Esophagus (tissue), 2 donors: ENCODE measurements around the gene CAPN13. TPM values are rescaled to one million over a fixed set of nuclear protein-coding genes. Genes with fewer than 3 reads are reported as not detected.

Experiments
- H3K27ac ChIP-seq, 2 donors: one replicate each; pipeline ENCODE4 v1.5.1; 2013; ENCODE audit warnings: low read depth in 2 of 2, mild to moderate bottlenecking in 2 of 2, inconsistent platforms in 1 of 2, low read length in 1 of 2, moderate library complexity in 1 of 2
- H3K27me3 ChIP-seq, 2 donors: one replicate each; pipeline ENCODE4 v1.6.1; 2013; ENCODE audit warnings: low read length in 2 of 2, control low read depth in 1 of 2, mild to moderate bottlenecking in 1 of 2; ENCODE audit not compliant: insufficient read depth in 2 of 2, control insufficient read depth in 1 of 2
- H3K36me3 ChIP-seq, 2 donors: one replicate each; pipeline ENCODE4 v1.6.1; 2013; ENCODE audit warnings: low read length in 1 of 2; ENCODE audit not compliant: control insufficient read depth in 2 of 2, insufficient read depth in 2 of 2
- H3K4me1 ChIP-seq, 2 donors: one replicate each; pipeline ENCODE4 v1.6.1; 2013; ENCODE audit warnings: low read length in 1 of 2; ENCODE audit not compliant: control insufficient read depth in 2 of 2, insufficient read depth in 2 of 2
- H3K4me3 ChIP-seq, 2 donors: one replicate each; pipeline ENCODE4 v1.5.1; 2013; ENCODE audit warnings: low read length in 2 of 2, mild to moderate bottlenecking in 2 of 2, low read depth in 1 of 2, moderate library complexity in 1 of 2
- H3K9me3 ChIP-seq, 2 donors: one replicate each; pipeline ENCODE4 v1.6.1; 2013; ENCODE audit warnings: mild to moderate bottlenecking in 2 of 2, low read depth in 1 of 2, low read length in 1 of 2, moderate library complexity in 1 of 2; ENCODE audit not compliant: control insufficient read depth in 2 of 2, insufficient read depth in 1 of 2
- WGBS, 2 donors: extraction: QIAGEN DNeasy Blood & Tissue Kit; methylation state at CpG; one replicate each; pipeline ENCODE4 v1.1.7; 2013; 5-methylcytosine and 5-hydroxymethylcytosine counted together
- polyA plus RNA-seq, 2 donors: library from polyadenylated mRNA; stranded (reverse); fragments of 200-250 nt; gene quantifications; one replicate each; pipeline ENCODE4 v1.2.3, GENCODE V29; 2013
- donor health status: healthy with polysubstance abuse.
- donor health status: Bipolar disorder and iron deficiency.

CAPN13 gene
- polyA plus RNA-seq, 2 donors: 0.41 to 1.5 TPM

GRCh38 chr2:30776831-30777635 lies 30.2 kb downstream of the CAPN13 start:
- Histone ChIP-seq H3K27ac (no peak overlapping the region), H3K9me3 (no peaks in the 10 kb centered on the region), H3K4me3 (no peak overlapping the region), H3K4me1 (no peaks in the 10 kb centered on the region), H3K27me3 (no peaks in the 10 kb centered on the region), H3K36me3 (no peaks in the 10 kb centered on the region)
- 59 to 69% methylated on average over 9 of the region's 9 CpGs for WGBS, 2 donors

GRCh38 chr2:30775833-30776232 lies 31.4 kb downstream of the CAPN13 start:
- Histone ChIP-seq H3K4me1 (no peaks in the 10 kb centered on the region), H3K9me3 (no peaks in the 10 kb centered on the region), H3K27me3 (no peaks in the 10 kb centered on the region), H3K36me3 (no peaks in the 10 kb centered on the region), H3K27ac (no peak overlapping the region), H3K4me3 (no peak overlapping the region)
- WGBS, 2 donors: 53 to 70% methylated on average over 7 of the region's 7 CpGs

DNA sequence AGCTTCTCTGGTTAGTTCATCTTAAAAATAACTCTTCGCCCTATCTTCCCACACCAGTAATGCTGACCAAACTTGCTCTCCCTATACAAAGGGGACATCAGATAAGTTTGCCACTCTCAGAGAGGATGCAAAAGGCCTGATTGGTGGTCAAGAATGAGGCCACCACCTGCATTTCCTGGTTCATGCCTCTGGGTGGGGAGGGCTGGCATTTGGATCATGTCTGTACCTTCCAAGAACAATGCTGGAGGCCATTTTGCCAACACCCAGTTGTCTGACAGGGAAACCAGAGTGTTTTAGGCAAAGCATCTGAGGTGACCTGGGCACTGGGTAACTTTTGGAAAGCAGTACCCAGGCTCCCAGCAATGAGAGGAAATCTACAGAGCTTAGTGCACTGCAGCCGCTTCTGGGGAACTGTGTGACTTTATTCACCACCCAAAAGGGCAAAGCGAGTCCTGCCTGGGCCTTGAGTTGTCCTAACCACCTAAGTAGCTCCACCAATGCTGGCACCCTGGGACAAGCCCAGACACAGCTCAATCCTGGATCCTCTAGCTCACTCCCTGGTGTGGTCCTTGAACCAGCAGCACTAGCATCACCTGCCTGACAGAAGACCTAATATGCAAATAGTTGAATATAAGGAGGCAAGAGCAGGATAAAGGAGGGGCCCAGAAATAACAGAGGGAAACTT lies 35.1 kb downstream of the CAPN13 start:
- Histone ChIP-seq H3K27ac (no peak overlapping the region), H3K36me3 (no peaks in the 10 kb centered on the region), H3K4me1 (no peaks in the 10 kb centered on the region), H3K9me3 (no peaks in the 10 kb centered on the region), H3K27me3 (no peaks in the 10 kb centered on the region), H3K4me3 (no peak overlapping the region)
- WGBS, 2 donors: 91 to 96% methylated on average over 3 of the region's 3 CpGs

DNA sequence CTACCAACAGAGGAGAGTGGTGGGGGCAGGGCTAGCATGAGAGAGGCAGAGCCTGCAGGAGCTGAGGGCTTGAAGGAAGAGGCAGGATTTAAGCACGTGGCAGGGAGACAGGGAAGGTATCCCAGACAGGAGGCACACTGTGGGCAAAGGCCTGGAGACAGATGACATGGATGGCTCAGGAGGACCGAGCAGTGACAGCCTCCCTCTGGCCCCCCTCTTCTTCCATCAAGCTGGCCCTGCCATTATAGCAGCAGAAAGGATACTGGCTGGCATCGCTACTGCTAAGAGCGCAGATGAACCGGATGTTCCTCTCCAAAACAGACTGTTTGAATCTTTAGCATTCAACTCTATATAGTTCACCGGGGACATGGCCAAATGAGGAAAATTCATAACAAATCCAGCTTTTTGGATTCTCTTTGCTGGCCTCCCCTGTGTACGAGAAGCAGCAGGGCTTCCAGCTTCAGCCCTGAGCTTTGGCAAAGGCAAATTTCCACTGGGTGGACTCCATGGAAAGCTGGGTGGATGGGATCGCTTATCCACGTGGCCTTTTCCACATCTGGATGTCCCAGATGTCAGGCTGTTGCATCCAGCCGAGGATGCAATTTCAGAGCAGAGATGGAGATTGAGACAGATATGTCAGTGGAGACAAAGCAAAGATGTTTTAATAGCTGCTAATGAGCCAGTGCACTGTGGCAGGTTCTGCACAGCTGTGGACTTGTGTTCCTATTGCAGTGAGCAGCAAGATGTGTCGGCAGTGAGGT lies 36.2 kb downstream of the CAPN13 start:
- WGBS, 2 donors: 74 to 75% methylated on average over 11 of the region's 11 CpGs
- Histone ChIP-seq H3K9me3 (no peaks in the 10 kb centered on the region), H3K27me3 (no peaks in the 10 kb centered on the region), H3K4me1 (no peaks in the 10 kb centered on the region), H3K4me3 (no peak overlapping the region), H3K36me3 (no peaks in the 10 kb centered on the region), H3K27ac (no peak overlapping the region)

DNA sequence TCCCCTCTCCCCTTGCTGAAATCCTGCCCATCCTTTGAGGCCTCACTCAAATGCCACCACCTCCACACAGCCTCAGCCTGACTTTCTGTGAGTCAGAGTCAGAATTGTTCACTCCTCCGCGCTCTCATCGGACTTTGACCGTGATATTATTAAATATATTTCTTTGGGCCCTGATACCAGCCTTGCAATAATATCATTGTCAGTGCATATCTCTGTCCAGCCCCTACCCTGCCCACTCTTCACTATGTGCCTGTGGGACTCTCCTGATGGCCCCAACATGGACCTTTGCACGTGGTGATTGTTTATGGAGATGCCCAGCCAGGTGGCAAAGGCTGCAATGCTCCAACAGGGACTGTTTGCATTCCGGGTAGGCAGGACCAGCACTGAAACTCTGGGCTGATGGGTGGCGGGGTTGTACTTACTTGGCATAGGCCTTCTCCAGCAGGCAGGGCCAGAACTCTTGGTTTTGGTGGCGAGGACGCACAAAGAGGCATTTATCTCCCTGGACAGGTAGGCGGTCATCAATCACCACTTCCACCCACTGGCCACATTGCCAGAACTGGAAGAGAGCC lies 37.3 kb downstream of the CAPN13 start:
- no peaks in the 10 kb centered on the region for H3K27me3 ChIP-seq
- H3K27ac ChIP-seq: no peak overlapping the region
- H3K9me3 ChIP-seq: no peaks in the 10 kb centered on the region
- no peaks in the 10 kb centered on the region for H3K4me1 ChIP-seq
- 78 to 87% methylated on average over 10 of the region's 10 CpGs for WGBS, 2 donors
- H3K4me3 ChIP-seq: no peak overlapping the region
- no peaks in the 10 kb centered on the region for H3K36me3 ChIP-seq

GRCh38 chr2:30769481-30769780 lies 37.8 kb downstream of the CAPN13 start:
- Histone ChIP-seq H3K9me3 (no peaks in the 10 kb centered on the region), H3K27me3 (no peaks in the 10 kb centered on the region), H3K36me3 (no peaks in the 10 kb centered on the region), H3K4me1 (no peaks in the 10 kb centered on the region), H3K4me3 (no peak overlapping the region), H3K27ac (no peak overlapping the region)
- 72 to 77% methylated on average over 2 of the region's 2 CpGs for WGBS, 2 donors

- Histone ChIP-seq H3K9me3 (no peaks in the 10 kb centered on the region), H3K27ac (no peak overlapping the region), H3K4me1 (no peaks in the 10 kb centered on the region), H3K4me3 (no peak overlapping the region), H3K36me3 (no peaks in the 10 kb centered on the region), H3K27me3 (no peaks in the 10 kb centered on the region)
- WGBS, 2 donors: 75 to 86% methylated on average over 9 of the region's 9 CpGs
These were observed 38.4 kb downstream of the CAPN13 start for GRCh38 chr2:30768708-30769480.

DNA sequence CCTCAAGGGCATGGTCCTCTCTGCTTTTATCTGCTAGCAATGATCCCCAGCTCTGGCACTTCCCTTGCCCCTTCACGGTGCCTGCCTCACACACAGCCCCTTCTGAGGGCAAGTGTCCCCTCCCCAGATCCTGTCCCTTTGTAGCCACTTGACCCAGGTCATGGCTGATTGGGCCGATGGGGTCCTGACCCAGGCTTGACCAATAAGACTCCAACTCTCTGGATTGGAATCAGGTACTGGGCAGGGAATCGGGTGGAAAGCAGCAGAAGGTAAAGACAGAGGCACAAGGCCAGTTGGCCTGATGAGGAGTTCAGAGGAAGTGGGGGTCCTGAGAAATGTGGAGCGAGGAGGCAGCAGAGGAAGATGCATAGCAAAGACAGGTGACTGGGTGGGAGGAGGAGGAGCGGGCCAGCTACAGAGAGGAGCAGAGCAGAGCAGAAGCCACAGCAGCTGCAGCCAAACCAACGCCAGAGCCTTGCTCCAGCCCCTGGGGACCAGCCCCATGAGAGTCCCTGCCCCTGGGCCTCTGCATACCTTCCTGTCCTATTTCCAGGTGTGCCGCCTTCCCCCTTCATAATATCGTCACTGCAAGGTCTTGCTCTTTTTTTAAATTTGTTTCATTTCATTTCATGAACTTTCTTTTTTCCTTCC lies 39.1 kb downstream of the CAPN13 start:
- no peaks in the 10 kb centered on the region for H3K36me3 ChIP-seq
- no peak overlapping the region for H3K4me3 ChIP-seq
- 79 to 84% methylated on average over 8 of the region's 8 CpGs for WGBS, 2 donors
- H3K9me3 ChIP-seq: no peaks in the 10 kb centered on the region
- no peak overlapping the region for H3K27ac ChIP-seq
- H3K27me3 ChIP-seq: no peaks in the 10 kb centered on the region
- H3K4me1 ChIP-seq: no peaks in the 10 kb centered on the region

DNA sequence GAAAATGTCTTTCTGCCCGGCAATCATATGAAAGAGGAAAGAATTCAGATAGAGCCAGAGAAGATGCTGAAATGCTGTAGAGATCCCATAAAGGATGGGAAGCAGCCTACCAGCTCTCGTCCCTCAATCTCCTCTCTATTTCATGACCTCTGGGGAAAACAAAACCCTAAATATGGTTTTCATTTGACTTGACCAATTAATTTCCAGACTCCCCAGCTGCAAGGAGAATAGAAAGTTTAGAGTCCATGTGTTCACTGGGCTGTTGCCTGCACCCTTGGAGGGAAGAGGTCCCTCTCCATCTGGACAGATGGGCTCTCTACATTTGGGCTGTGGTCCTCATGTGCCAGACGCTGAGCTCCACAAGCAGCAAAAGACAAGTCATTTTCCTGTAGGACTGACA lies 40.6 kb downstream of the CAPN13 start:
- H3K27me3 ChIP-seq: no peaks in the 10 kb centered on the region
- H3K9me3 ChIP-seq: no peaks in the 10 kb centered on the region
- no peak overlapping the region for H3K4me3 ChIP-seq
- no peaks in the 10 kb centered on the region for H3K4me1 ChIP-seq
- no peaks in the 10 kb centered on the region for H3K36me3 ChIP-seq
- H3K27ac ChIP-seq: no peak overlapping the region
- 76 to 81% methylated on average over 3 of the region's 3 CpGs for WGBS, 2 donors
